Fibroblast of lung (primary cell): Measurements from ENCODE around the gene WDR87.

Experiments used
- EZH2 ChIP-seq: IDR thresholded peaks from 2 replicates; pipeline ENCODE4 v1.5.1; 2012; ENCODE audit warnings: low read length, control low read depth, mild to moderate bottlenecking; ENCODE audit errors: missing control alignments
- TF ChIP-seq, protein P1 (sequence below), 2 donors: IDR thresholded peaks in 1 of 2; conservative IDR thresholded peaks in 1 of 2; 1 replicate in 1 of 2; 2 replicates in 1 of 2; pipeline ENCODE4 v1.5.1; 2011 to 2012; ENCODE audit warnings: low read length in 2 of 2, control low read depth in 1 of 2, inconsistent platforms in 1 of 2, low read depth in 1 of 2, mild to moderate bottlenecking in 1 of 2

- TF ChIP-seq, protein P1, sequence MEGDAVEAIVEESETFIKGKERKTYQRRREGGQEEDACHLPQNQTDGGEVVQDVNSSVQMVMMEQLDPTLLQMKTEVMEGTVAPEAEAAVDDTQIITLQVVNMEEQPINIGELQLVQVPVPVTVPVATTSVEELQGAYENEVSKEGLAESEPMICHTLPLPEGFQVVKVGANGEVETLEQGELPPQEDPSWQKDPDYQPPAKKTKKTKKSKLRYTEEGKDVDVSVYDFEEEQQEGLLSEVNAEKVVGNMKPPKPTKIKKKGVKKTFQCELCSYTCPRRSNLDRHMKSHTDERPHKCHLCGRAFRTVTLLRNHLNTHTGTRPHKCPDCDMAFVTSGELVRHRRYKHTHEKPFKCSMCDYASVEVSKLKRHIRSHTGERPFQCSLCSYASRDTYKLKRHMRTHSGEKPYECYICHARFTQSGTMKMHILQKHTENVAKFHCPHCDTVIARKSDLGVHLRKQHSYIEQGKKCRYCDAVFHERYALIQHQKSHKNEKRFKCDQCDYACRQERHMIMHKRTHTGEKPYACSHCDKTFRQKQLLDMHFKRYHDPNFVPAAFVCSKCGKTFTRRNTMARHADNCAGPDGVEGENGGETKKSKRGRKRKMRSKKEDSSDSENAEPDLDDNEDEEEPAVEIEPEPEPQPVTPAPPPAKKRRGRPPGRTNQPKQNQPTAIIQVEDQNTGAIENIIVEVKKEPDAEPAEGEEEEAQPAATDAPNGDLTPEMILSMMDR (conservative IDR thresholded peaks at IDR 0.05 in 1 of 2, IDR thresholded peaks at IDR 0.05 in 1 of 2; ENCODE audit: low read depth in 1 of 2, low read length in 2 of 2), result no peak
- no peak for TF ChIP-seq EZH2
Measured at GRCh38 chr19:37950471-37951175, 44.2 kb upstream of the WDR87 start.
